Neural cell (in vitro differentiated cells): ENCODE results near the gene CYP2W1. TPM values are rescaled to one million over a fixed set of nuclear protein-coding genes. Genes with fewer than 3 reads are reported as not detected.

Experiments used
- H2AFZ ChIP-seq: fragments of 200-600, 300-800 bp; sonication (generic), shearing (Covaris generic); 2 replicates; pipeline ENCODE4 v1.6.0; 2014; ENCODE audit warnings: low read depth, mild to moderate bottlenecking, antibody characterized with exemption, low read length, moderate library complexity
- H3F3A ChIP-seq: fragments of 200-600 bp; shearing (Covaris generic); 2 replicates; pipeline ENCODE4 v1.6.1; 2016; ENCODE audit warnings: mild to moderate bottlenecking, moderate library complexity, mixed read lengths, antibody characterized with exemption, low read length; ENCODE audit not compliant: insufficient read depth, poor library complexity, severe bottlenecking
- H3K27ac ChIP-seq: fragments of 200-600, 300-800 bp; sonication (generic), shearing (Covaris generic); 2 replicates; pipeline ENCODE4 v1.5.1; 2014; ENCODE audit warnings: mild to moderate bottlenecking, low read length, moderate library complexity
- H3K27me3 ChIP-seq: fragments of 300-800, 200-600 bp; sonication (generic), shearing (Covaris generic); 2 replicates; pipeline ENCODE4 v1.6.0; 2014; ENCODE audit warnings: mild to moderate bottlenecking, low read depth, low read length, moderate library complexity; ENCODE audit not compliant: insufficient read depth
- H3K36me3 ChIP-seq: fragments of 300-800, 200-600 bp; sonication (generic), shearing (Covaris generic); 2 replicates; pipeline ENCODE4 v1.5.1; 2014; ENCODE audit warnings: mild to moderate bottlenecking, antibody characterized with exemption, low read length, moderate library complexity; ENCODE audit not compliant: insufficient read depth
- H3K4me2 ChIP-seq: fragments of 300-800, 200-600 bp; sonication (generic), shearing (Covaris generic); 2 replicates; pipeline ENCODE4 v1.6.0; 2014; ENCODE audit warnings: mild to moderate bottlenecking, low read length
- H3K4me3 ChIP-seq: fragments of 300-800, 200-600 bp; sonication (generic), shearing (Covaris generic); 2 replicates; pipeline ENCODE4 v1.5.1; 2014; ENCODE audit warnings: mild to moderate bottlenecking, low read length, moderate library complexity
- H3K79me2 ChIP-seq: fragments of 200-600 bp; shearing (Covaris generic); replicated peaks from 2 replicates; pipeline ENCODE4 v1.6.0; 2014; ENCODE audit warnings: mild to moderate bottlenecking, low read length, moderate library complexity; ENCODE audit not compliant: insufficient read depth
- H3K9ac ChIP-seq: fragments of 300-800, 200-600 bp; sonication (generic), shearing (Covaris generic); 2 replicates; pipeline ENCODE4 v1.6.1; 2016; ENCODE audit warnings: mild to moderate bottlenecking, low read length, mixed read lengths
- H3K9me2 ChIP-seq: fragments of 200-600 bp; shearing (Covaris generic); 2 replicates; pipeline ENCODE4 v1.6.1; 2016; ENCODE audit warnings: mild to moderate bottlenecking, low read length, mixed read lengths; ENCODE audit not compliant: insufficient read depth
- H3K9me3 ChIP-seq: fragments of 200-600, 300-800 bp; sonication (generic), shearing (Covaris generic); 2 replicates; pipeline ENCODE4 v1.6.1; 2016; ENCODE audit warnings: mild to moderate bottlenecking, mixed run types, low read length, moderate library complexity, mixed read lengths
- H4K20me1 ChIP-seq: fragments of 200-600 bp; shearing (Covaris generic); 2 replicates; pipeline ENCODE4 v1.6.1; 2016; ENCODE audit warnings: mild to moderate bottlenecking, mixed run types; ENCODE audit not compliant: insufficient read depth
- EP300 ChIP-seq: fragments of 450-650 bp; conservative IDR thresholded peaks from 2 replicates; pipeline ENCODE4 v1.6.1; 2014; ENCODE audit warnings: antibody characterized with exemption, mild to moderate bottlenecking, moderate library complexity; ENCODE audit not compliant: poor library complexity, severe bottlenecking
- EZH2 ChIP-seq: fragments of 200-600, 300-800 bp; shearing (Covaris generic), sonication (generic); IDR thresholded peaks from 2 replicates; pipeline ENCODE4 v1.6.1; 2014; ENCODE audit warnings: antibody characterized with exemption, low read length, borderline replicate concordance, mild to moderate bottlenecking; ENCODE audit not compliant: insufficient read depth, poor library complexity, severe bottlenecking
- MXI1 ChIP-seq: fragments of 450-650 bp; conservative IDR thresholded peaks from 2 replicates; pipeline ENCODE4 v1.6.1; 2014; ENCODE audit warnings: antibody characterized with exemption, mild to moderate bottlenecking; ENCODE audit not compliant: poor library complexity, severe bottlenecking
- POLR2AphosphoS5 ChIP-seq: IDR thresholded peaks from 2 replicates; pipeline ENCODE4 v1.6.1; 2012
- RAD21 ChIP-seq: fragments of 450-650 bp; conservative IDR thresholded peaks from 2 replicates; pipeline ENCODE4 v1.6.1; 2014; ENCODE audit warnings: antibody characterized with exemption, mild to moderate bottlenecking, moderate library complexity
- SMC3 ChIP-seq: fragments of 450-650 bp; conservative IDR thresholded peaks from 2 replicates; pipeline ENCODE4 v1.6.1; 2014; ENCODE audit warnings: antibody characterized with exemption, mild to moderate bottlenecking, moderate library complexity; ENCODE audit not compliant: poor library complexity
- TAF1 ChIP-seq: IDR thresholded peaks from 2 replicates; pipeline ENCODE4 v1.6.1; 2012; ENCODE audit warnings: low read depth
- polyA plus RNA-seq: library from polyadenylated mRNA; depleted of rRNA; stranded (reverse); fragments of >200 nt; gene quantifications from 2 replicates; pipeline ENCODE4 v1.2.3, GENCODE V29; 2014
- TF ChIP-seq, protein P1 (sequence below): fragments of 450-650 bp; IDR thresholded peaks from 2 replicates; pipeline ENCODE4 v1.5.1; 2014; ENCODE audit warnings: antibody characterized with exemption, mild to moderate bottlenecking, moderate library complexity; ENCODE audit not compliant: poor library complexity, severe bottlenecking
- TF ChIP-seq, protein P2 (sequence below): IDR thresholded peaks from 2 replicates; pipeline ENCODE4 v1.6.1; 2012; ENCODE audit warnings: borderline replicate concordance

Gene CYP2W1
- polyA plus RNA-seq, 1 donor from 2014 or later = not detected

DNA sequence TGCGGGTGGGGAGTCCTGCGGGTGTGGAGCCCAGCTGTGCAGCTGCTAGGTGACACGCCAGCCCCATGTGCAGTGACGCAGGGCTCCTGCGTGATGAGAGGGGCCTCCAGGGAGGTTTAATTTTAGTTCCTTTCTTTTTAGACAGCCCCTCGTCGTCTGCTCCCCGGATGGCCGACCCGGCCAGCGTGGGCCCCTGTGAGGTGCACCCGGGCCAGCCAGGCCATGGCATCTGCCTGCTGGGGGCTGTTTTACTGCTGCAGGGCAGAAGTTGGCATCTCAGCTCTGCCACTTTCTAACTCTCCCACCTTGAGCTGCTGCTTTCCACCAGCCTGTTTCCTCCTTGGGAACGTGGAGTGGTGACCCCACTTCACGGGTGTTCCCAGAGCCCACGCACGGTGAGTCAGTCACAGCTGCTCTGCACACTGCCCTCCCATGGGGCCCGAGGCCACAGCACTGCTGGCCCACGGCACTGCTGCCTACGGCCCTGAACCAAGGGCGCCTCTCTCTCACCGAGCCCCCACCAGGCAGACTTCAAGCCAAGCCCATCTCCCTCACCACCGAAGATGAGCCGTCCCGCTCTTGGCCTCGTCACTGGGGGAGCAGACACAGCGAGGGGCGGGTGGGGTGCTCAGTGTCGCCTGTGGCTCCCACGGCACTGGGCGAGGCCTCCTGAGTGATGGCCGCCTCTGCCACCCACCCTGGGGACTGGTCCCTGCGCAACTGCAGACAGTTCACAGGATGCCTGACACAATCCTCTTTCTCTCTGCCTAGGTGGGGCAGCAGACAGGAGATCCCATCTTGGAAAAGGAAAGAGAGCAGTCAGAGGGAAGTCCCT, 21.3 kb downstream of the CYP2W1 start:
- Histone ChIP-seq H3K9me2 (no peaks in the 10 kb centered on the region), H3K27me3 (no peaks in the 10 kb centered on the region), H3K4me2 (no peak overlapping the region), H2AFZ (no peak overlapping the region), H3K79me2 (no peaks in the 10 kb centered on the region), H3F3A (no peaks in the 10 kb centered on the region), H3K4me3 (no peak overlapping the region), H3K36me3 (peaks cover 7% of the 10 kb centered on the region), H3K9ac (no peak overlapping the region), H4K20me1 (no peaks in the 10 kb centered on the region), H3K9me3 (no peaks in the 10 kb centered on the region), H3K27ac (no peak overlapping the region)
- TF ChIP-seq POLR2AphosphoS5 = no peak
- TF ChIP-seq, protein P1, sequence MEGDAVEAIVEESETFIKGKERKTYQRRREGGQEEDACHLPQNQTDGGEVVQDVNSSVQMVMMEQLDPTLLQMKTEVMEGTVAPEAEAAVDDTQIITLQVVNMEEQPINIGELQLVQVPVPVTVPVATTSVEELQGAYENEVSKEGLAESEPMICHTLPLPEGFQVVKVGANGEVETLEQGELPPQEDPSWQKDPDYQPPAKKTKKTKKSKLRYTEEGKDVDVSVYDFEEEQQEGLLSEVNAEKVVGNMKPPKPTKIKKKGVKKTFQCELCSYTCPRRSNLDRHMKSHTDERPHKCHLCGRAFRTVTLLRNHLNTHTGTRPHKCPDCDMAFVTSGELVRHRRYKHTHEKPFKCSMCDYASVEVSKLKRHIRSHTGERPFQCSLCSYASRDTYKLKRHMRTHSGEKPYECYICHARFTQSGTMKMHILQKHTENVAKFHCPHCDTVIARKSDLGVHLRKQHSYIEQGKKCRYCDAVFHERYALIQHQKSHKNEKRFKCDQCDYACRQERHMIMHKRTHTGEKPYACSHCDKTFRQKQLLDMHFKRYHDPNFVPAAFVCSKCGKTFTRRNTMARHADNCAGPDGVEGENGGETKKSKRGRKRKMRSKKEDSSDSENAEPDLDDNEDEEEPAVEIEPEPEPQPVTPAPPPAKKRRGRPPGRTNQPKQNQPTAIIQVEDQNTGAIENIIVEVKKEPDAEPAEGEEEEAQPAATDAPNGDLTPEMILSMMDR = no peak

DNA sequence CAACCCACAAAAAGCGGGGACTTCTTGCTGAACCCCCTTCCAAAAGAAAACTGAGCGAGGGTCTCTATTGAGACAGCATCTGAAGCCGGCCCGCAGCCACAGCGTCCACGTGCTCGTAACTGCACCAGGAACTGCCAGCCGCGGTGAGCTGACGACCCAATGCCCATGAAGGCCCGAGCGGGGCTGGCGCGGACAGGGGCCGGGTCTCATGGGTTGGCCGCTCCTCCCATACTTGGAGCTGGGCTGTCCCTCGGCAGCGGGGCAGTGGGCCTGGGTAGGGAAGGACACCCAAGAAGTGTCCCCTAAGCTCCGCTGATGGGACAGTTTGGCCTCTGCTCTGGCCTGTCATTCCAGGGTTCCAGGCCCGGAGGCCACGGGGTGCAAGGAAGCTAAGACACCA, 22.3 kb downstream of the CYP2W1 start:
- Histone ChIP-seq H3K9ac (no peak overlapping the region), H3K27me3 (no peaks in the 10 kb centered on the region), H4K20me1 (no peaks in the 10 kb centered on the region), H3K27ac (no peak overlapping the region), H3K9me3 (no peaks in the 10 kb centered on the region), H3K9me2 (no peaks in the 10 kb centered on the region), H2AFZ (no peak overlapping the region), H3K79me2 (no peaks in the 10 kb centered on the region), H3K4me2 (no peak overlapping the region), H3F3A (no peaks in the 10 kb centered on the region), H3K4me3 (no peak overlapping the region), H3K36me3 (peaks cover 11% of the 10 kb centered on the region)
- no peak for TF ChIP-seq MXI1
- no peak for TF ChIP-seq SMC3
- no peak for TF ChIP-seq RAD21
- no peak for TF ChIP-seq POLR2AphosphoS5
- TF ChIP-seq EZH2 = no peak
- TF ChIP-seq, protein P2, sequence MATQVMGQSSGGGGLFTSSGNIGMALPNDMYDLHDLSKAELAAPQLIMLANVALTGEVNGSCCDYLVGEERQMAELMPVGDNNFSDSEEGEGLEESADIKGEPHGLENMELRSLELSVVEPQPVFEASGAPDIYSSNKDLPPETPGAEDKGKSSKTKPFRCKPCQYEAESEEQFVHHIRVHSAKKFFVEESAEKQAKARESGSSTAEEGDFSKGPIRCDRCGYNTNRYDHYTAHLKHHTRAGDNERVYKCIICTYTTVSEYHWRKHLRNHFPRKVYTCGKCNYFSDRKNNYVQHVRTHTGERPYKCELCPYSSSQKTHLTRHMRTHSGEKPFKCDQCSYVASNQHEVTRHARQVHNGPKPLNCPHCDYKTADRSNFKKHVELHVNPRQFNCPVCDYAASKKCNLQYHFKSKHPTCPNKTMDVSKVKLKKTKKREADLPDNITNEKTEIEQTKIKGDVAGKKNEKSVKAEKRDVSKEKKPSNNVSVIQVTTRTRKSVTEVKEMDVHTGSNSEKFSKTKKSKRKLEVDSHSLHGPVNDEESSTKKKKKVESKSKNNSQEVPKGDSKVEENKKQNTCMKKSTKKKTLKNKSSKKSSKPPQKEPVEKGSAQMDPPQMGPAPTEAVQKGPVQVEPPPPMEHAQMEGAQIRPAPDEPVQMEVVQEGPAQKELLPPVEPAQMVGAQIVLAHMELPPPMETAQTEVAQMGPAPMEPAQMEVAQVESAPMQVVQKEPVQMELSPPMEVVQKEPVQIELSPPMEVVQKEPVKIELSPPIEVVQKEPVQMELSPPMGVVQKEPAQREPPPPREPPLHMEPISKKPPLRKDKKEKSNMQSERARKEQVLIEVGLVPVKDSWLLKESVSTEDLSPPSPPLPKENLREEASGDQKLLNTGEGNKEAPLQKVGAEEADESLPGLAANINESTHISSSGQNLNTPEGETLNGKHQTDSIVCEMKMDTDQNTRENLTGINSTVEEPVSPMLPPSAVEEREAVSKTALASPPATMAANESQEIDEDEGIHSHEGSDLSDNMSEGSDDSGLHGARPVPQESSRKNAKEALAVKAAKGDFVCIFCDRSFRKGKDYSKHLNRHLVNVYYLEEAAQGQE = no peak
- TF ChIP-seq EP300 = no peak
- no peak for TF ChIP-seq TAF1
